SH-SY5Y (cell line): ENCODE data around the gene NHS.

Experiments used
- GATA2 ChIP-seq: IDR thresholded peaks from 2 replicates; pipeline ENCODE4 v1.6.1; 2011; ENCODE audit warnings: mild to moderate bottlenecking, low read depth, low read length
- GATA3 ChIP-seq: IDR thresholded peaks from 2 replicates; pipeline ENCODE4 v1.6.1; 2011; ENCODE audit warnings: low read depth, mild to moderate bottlenecking, low read length, moderate library complexity

DNA sequence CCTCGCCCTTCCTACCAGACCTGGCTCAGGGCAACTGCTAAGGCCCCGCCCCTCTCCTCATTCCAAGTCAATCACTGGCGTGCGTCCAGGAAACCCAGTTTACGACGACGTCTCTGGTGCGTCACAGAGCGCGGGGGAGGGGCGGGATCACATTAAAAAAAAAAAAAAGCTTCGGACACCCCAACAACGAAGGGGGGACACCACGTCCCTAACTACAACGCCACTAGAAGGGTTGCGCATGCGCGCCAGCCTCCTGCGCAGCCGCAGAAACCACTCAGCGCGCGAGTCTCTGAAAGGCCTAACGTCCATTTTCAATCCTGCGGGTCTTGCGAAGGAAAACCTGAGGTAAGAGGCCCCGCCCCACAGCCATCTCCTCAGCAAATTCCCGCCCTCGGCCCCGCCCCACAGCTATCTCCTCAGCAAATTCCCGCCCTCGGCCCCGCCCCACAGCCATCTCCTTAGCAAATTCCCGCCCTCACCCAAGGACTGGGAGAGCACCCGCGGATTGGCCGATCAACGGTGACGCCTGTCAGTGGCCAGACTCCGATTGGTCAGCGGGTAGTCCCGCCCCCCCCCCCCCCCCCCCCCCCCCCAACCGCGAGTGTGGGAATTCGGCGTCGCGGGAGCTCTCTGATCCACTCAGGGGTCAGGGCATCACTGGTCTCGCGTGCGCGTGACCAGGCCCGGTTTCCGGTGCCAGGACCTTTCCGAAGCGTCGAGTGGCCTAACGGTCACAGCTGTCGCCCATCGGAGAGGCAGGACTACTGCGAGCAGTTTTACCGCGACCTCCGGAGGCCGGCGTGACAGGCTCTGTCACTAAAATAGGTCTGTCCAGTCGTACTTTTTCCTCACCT is 362.1 kb downstream of the NHS start, which contains the start of gene SCML1:
- TF ChIP-seq GATA3 = no peak
- no peak for TF ChIP-seq GATA2
